HG02678 (cell line): ENCODE data around the gene KIRREL3.

ENCODE experiments used
- ATAC-seq: cut with Tn5 transposase; IDR thresholded peaks from one replicate; pipeline ENCODE4 v1.9.1; 2021; ENCODE audit warnings: mild to moderate bottlenecking, moderate library complexity; ENCODE audit not compliant: unreplicated experiment

Gene KIRREL3

GRCh38 chr11:126416542-126417090 lies 584.0 kb downstream of the KIRREL3 start:
- peak; percentile 77 for ATAC-seq

- ATAC-seq = no peak
These were observed 584.7 kb downstream of the KIRREL3 start for GRCh38 chr11:126415669-126416420.

GRCh38 chr11:126415128-126415527 lies 585.4 kb downstream of the KIRREL3 start:
- ATAC-seq = no peak

- ATAC-seq = no peak
These were observed 586.0 kb downstream of the KIRREL3 start for GRCh38 chr11:126414615-126415014.

- ATAC-seq = no peak
These were observed 586.6 kb downstream of the KIRREL3 start for GRCh38 chr11:126413843-126414405.

GRCh38 chr11:126413426-126413825 lies 587.1 kb downstream of the KIRREL3 start:
- ATAC-seq = no peak

GRCh38 chr11:126411971-126412381 lies 588.6 kb downstream of the KIRREL3 start:
- ATAC-seq = no peak

GRCh38 chr11:126410649-126411048 lies 589.9 kb downstream of the KIRREL3 start:
- no peak for ATAC-seq

GRCh38 chr11:126409620-126409985 lies 591.0 kb downstream of the KIRREL3 start:
- ATAC-seq = no peak

GRCh38 chr11:126408901-126409619 lies 591.5 kb downstream of the KIRREL3 start:
- ATAC-seq = no peak

GRCh38 chr11:126408496-126408895 lies 592.1 kb downstream of the KIRREL3 start:
- no peak for ATAC-seq

- ATAC-seq = no peak
These were observed 592.8 kb downstream of the KIRREL3 start for GRCh38 chr11:126407682-126408288.

- no peak for ATAC-seq
These were observed 593.5 kb downstream of the KIRREL3 start for GRCh38 chr11:126407101-126407521.

- ATAC-seq = no peak
These were observed 594.2 kb downstream of the KIRREL3 start for GRCh38 chr11:126406368-126406767.

- no peak for ATAC-seq
These were observed 594.7 kb downstream of the KIRREL3 start for GRCh38 chr11:126405906-126406305.

- ATAC-seq = no peak
These were observed 595.2 kb downstream of the KIRREL3 start for GRCh38 chr11:126405374-126405773.

GRCh38 chr11:126404367-126404766 lies 596.2 kb downstream of the KIRREL3 start:
- ATAC-seq = no peak

GRCh38 chr11:126403658-126404057 lies 596.9 kb downstream of the KIRREL3 start:
- ATAC-seq = peak; percentile 94

GRCh38 chr11:126403022-126403581 lies 597.5 kb downstream of the KIRREL3 start:
- ATAC-seq = no peak

GRCh38 chr11:126400479-126400878 lies 600.1 kb downstream of the KIRREL3 start:
- no peak for ATAC-seq

- ATAC-seq = no peak
These were observed 600.6 kb downstream of the KIRREL3 start for GRCh38 chr11:126400019-126400418.
